ENCODE measurements around the gene KIF4A.

DNA sequence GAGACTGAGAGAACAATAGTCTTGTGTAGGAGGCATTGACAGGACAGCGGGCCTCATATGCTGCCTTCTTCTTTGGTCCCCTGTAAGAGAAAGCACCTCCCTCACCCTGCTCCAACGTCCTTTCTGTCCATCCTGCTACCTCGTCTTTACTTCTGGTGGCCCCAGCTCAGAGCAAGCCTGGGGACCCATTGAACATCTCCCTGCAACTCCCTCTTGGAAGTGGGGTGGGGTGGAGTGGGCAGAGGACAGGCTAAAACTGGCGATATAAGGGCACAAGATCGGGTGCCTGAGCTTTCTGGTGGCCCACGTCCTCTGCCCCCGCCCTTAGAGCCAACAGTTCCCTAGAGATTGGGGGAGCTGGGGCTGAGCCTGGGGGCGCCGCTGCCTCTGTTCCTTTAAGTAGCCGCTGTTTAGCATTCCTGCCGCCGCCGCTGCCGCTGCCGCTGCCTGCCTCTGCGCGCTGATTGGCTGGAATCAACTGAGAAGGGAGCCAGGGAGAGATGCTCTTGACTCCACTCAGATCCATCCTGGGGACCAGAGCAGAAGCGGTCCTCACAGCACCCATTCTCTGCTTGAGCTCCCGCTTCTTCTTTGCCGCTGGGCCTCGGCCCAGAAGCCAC lies 154.5 kb downstream of the KIF4A start, which contains the start of gene DLG3:
- TF ChIP-seq, protein P1, sequence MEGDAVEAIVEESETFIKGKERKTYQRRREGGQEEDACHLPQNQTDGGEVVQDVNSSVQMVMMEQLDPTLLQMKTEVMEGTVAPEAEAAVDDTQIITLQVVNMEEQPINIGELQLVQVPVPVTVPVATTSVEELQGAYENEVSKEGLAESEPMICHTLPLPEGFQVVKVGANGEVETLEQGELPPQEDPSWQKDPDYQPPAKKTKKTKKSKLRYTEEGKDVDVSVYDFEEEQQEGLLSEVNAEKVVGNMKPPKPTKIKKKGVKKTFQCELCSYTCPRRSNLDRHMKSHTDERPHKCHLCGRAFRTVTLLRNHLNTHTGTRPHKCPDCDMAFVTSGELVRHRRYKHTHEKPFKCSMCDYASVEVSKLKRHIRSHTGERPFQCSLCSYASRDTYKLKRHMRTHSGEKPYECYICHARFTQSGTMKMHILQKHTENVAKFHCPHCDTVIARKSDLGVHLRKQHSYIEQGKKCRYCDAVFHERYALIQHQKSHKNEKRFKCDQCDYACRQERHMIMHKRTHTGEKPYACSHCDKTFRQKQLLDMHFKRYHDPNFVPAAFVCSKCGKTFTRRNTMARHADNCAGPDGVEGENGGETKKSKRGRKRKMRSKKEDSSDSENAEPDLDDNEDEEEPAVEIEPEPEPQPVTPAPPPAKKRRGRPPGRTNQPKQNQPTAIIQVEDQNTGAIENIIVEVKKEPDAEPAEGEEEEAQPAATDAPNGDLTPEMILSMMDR (IDR thresholded peaks at IDR 0.05; ENCODE audit: low read depth, low read length, poor library complexity, severe bottlenecking): no peak
- TF ChIP-seq EZH2phosphoT487 (IDR thresholded peaks at IDR 0.05; ENCODE audit: borderline replicate concordance, low read length): no peak

Data from DOHH2 (cell line).